ENCODE measurements around the gene DPP7. TPM values are rescaled to one million over a fixed set of nuclear protein-coding genes. Genes with fewer than 3 reads are reported as not detected.

Gene DPP7
- total and polyA plus RNA-seq, 10 of the 15 experiments (the other 5 are each of a cell fraction or from before 2014, with no cell fraction given), result 0.68 to 245 (median 106) TPM

DNA sequence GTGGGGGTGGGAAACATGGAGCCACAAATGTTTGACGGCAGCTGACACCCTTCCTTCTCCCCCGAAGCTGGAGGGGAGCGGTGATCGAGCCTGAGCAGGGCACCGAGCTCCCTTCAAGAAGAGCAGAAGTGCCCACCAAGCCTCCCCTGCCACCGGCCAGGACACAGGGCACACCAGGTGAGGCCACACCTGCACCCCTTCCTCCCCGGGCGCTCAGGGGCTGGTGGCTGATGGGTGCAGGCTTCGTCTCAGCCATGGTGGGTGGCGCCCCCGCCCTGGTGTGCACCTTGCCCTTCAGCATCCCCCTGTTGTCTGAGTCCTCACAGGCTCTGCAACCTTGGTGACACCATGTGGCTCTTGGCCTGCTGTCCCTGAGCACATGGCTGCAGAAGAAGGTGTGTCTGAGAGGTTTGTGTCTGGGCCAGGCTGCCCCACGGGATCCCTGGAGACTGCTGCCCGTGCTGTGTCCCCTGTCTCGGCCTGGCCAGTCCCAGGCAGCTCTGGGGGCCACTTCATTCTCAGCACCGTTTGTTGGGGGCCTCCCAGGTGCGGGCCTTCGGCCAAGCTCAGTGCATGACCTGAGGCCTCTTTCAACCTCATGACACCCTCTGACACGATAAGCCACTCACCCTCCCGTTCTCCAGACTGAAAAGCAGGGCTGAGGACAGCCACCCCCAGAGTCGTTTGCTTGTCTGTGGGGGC, 16.6 kb downstream of the DPP7 start:
- no peak for ATAC-seq
- H3K4me1 ChIP-seq (ENCODE audit: control insufficient read depth, insufficient read depth, low read length), result peaks cover 11% of the 10 kb centered on the region
- BruUV-seq (replicated peaks), result no TSS peak
- 83% methylated on average over 16 of the region's 20 CpGs for whole genome bisulfite sequencing (ENCODE audit: insufficient coverage, insufficient replicate concordance, low lambda C conversion rate, missing lambda C conversion rate)
- H3K4me2 ChIP-seq (ENCODE audit: control insufficient read depth, insufficient read depth), result no peak overlapping the region
- no peak overlapping the region for H3K27ac ChIP-seq (ENCODE audit: control insufficient read depth, insufficient read depth)
- intact Hi-C loops (cut with micrococcal nuclease; ENCODE audit: unreplicated experiment) (no loop called here), in situ Hi-C loops (cut with MboI) (no loop called here)
- ChIA-PET CTCF (interaction anchor here (0.9 to 1.0 kb wide), 2 partner anchors 30 to 306 kb away, joined by 3 to 4 read pairs; no protein-coding TSS in a partner anchor), POLR2A (interaction anchor here (0.5 to 2.8 kb wide), 2 partner anchors 11 to 28 kb away, joined by 3 to 38 read pairs; partner anchors contain the start of gene MAN1B1), SMC1A (ENCODE audit: uncharacterized antibody, unreplicated experiment) (interaction anchor here (1.1 kb wide), 1 partner anchor 17 kb away, joined by 3 read pairs; no protein-coding TSS in a partner anchor), RAD21 (ENCODE audit: unreplicated experiment) (interaction anchor here (1.0 kb wide), 1 partner anchor 11 kb away, joined by 3 read pairs; the partner anchor contains the start of gene MAN1B1)
- no peaks in the 10 kb centered on the region for H3K79me2 ChIP-seq (ENCODE audit: control insufficient read depth, insufficient read depth, low read length)
- no peak overlapping the region for H3K4me3 ChIP-seq
- peaks cover 11% of the 10 kb centered on the region; the same call in 2 of the 3 replicates for H3K9me3 ChIP-seq (replicated peaks; ENCODE audit: control insufficient read depth, insufficient read depth, low read length)
- H3K9ac ChIP-seq (ENCODE audit: control insufficient read depth, insufficient read depth, low read length), result no peak overlapping the region
- H4K20me1 ChIP-seq (ENCODE audit: control insufficient read depth, insufficient read depth), result no peaks in the 10 kb centered on the region
- no peaks in the 10 kb centered on the region for H3K27me3 ChIP-seq (replicated peaks in 1 of 2; ENCODE audit: control insufficient read depth in 2 of 2, insufficient read depth in 2 of 2, low read length in 1 of 2)
- H2AFZ ChIP-seq (ENCODE audit: control insufficient read depth, low read depth, low read length), result no peak overlapping the region
- H3K36me3 ChIP-seq (ENCODE audit: control insufficient read depth in 2 of 2, insufficient read depth in 2 of 2, low read length in 1 of 2), result peaks cover 25 to 39% of the 10 kb centered on the region in 2 experiments; a peak in 3 of 4 replicates
- no peak for FAIRE-seq
- DNase-seq (ENCODE audit: low read depth, low spot score), result no peak
- TF ChIP-seq FOS (IDR thresholded peaks at IDR 0.05; ENCODE audit: borderline replicate concordance, extremely low read depth, insufficient read length) (no peak), CEBPB (IDR thresholded peaks at IDR 0.05; ENCODE audit: borderline replicate concordance in 1 of 2, low read depth in 2 of 2, low read length in 2 of 2) (no peak), MXI1 (IDR thresholded peaks at IDR 0.05; ENCODE audit: low read depth, low read length) (no peak), NRF1 (conservative IDR thresholded peaks at IDR 0.05; ENCODE audit: low read depth, low read length) (no peak), MYB (IDR thresholded peaks at IDR 0.05; ENCODE audit: borderline replicate concordance, low read depth, low read length) (no peak), SREBF2 (IDR thresholded peaks at IDR 0.05; ENCODE audit: low read length) (no peak), RAD21 (IDR thresholded peaks at IDR 0.05; ENCODE audit: insufficient read depth, low read depth, low read length) (no peak), BHLHE40 (IDR thresholded peaks at IDR 0.05; ENCODE audit: borderline replicate concordance in 1 of 2, low read depth in 2 of 2, low read length in 1 of 2) (no peak), USF1 (IDR thresholded peaks at IDR 0.05; ENCODE audit: borderline replicate concordance, extremely low read length, insufficient read depth, low read depth, low read length) (no peak), CBX5 (IDR thresholded peaks at IDR 0.05; ENCODE audit: low read depth) (no peak), ZZZ3 (IDR thresholded peaks at IDR 0.05; ENCODE audit: control insufficient read depth, insufficient read length, low read depth) (no peak), ZNF274 (IDR thresholded peaks at IDR 0.05; ENCODE audit: insufficient read depth, insufficient read length) (no peak), MTA3 (IDR thresholded peaks at IDR 0.05; ENCODE audit: borderline replicate concordance, low read length) (no peak), GATAD2B (conservative IDR thresholded peaks at IDR 0.05; ENCODE audit: low read depth) (no peak), ATF7 (IDR thresholded peaks at IDR 0.05; ENCODE audit: low read depth) (no peak)
- TF ChIP-seq, protein P1, sequence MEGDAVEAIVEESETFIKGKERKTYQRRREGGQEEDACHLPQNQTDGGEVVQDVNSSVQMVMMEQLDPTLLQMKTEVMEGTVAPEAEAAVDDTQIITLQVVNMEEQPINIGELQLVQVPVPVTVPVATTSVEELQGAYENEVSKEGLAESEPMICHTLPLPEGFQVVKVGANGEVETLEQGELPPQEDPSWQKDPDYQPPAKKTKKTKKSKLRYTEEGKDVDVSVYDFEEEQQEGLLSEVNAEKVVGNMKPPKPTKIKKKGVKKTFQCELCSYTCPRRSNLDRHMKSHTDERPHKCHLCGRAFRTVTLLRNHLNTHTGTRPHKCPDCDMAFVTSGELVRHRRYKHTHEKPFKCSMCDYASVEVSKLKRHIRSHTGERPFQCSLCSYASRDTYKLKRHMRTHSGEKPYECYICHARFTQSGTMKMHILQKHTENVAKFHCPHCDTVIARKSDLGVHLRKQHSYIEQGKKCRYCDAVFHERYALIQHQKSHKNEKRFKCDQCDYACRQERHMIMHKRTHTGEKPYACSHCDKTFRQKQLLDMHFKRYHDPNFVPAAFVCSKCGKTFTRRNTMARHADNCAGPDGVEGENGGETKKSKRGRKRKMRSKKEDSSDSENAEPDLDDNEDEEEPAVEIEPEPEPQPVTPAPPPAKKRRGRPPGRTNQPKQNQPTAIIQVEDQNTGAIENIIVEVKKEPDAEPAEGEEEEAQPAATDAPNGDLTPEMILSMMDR (IDR thresholded peaks at IDR 0.05 in 2 of 3, conservative IDR thresholded peaks at IDR 0.05 in 1 of 3; ENCODE audit: control insufficient read depth in 2 of 3, extremely low read depth in 1 of 3, insufficient read depth in 1 of 3, low read depth in 3 of 3, low read length in 3 of 3), result no peak
- TF ChIP-seq, protein P2, sequence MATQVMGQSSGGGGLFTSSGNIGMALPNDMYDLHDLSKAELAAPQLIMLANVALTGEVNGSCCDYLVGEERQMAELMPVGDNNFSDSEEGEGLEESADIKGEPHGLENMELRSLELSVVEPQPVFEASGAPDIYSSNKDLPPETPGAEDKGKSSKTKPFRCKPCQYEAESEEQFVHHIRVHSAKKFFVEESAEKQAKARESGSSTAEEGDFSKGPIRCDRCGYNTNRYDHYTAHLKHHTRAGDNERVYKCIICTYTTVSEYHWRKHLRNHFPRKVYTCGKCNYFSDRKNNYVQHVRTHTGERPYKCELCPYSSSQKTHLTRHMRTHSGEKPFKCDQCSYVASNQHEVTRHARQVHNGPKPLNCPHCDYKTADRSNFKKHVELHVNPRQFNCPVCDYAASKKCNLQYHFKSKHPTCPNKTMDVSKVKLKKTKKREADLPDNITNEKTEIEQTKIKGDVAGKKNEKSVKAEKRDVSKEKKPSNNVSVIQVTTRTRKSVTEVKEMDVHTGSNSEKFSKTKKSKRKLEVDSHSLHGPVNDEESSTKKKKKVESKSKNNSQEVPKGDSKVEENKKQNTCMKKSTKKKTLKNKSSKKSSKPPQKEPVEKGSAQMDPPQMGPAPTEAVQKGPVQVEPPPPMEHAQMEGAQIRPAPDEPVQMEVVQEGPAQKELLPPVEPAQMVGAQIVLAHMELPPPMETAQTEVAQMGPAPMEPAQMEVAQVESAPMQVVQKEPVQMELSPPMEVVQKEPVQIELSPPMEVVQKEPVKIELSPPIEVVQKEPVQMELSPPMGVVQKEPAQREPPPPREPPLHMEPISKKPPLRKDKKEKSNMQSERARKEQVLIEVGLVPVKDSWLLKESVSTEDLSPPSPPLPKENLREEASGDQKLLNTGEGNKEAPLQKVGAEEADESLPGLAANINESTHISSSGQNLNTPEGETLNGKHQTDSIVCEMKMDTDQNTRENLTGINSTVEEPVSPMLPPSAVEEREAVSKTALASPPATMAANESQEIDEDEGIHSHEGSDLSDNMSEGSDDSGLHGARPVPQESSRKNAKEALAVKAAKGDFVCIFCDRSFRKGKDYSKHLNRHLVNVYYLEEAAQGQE (IDR thresholded peaks at IDR 0.05; ENCODE audit: low read depth, low read length), result no peak
